Astrocyte of the spinal cord (primary cell): Measurements from ENCODE around the gene RBM26.

Experiments used
- DNase-seq: peaks from one replicate; pipeline ENCODE4 v3.0.0; 2011; ENCODE audit warnings: low read depth, low spot score
- H3K4me3 ChIP-seq: 2 replicates; pipeline ENCODE4 v1.5.1; 2011; ENCODE audit warnings: low read depth, mild to moderate bottlenecking, low read length, moderate library complexity
- CTCF ChIP-seq: IDR thresholded peaks from 2 replicates; pipeline ENCODE4 v1.5.1; 2012; ENCODE audit warnings: low read depth, mild to moderate bottlenecking, low read length, inconsistent platforms
- in situ Hi-C: cut with HindIII; loops from 2 replicates; pipeline ENCODE4 v1.10.0; 2017; ENCODE audit warnings: low sequenced_read_pairs

RBM26 gene

GRCh38 chr13:79384022-79384610 is 21.9 kb downstream of the RBM26 start:
- DNase-seq = no peak
- H3K4me3 ChIP-seq = no peak overlapping the region
- no peak for TF ChIP-seq CTCF
- in situ Hi-C loops = no loop called here

GRCh38 chr13:79382545-79383275 is 23.3 kb downstream of the RBM26 start:
- TF ChIP-seq CTCF = no peak
- DNase-seq = no peak
- in situ Hi-C loops = no loop called here
- no peak overlapping the region for H3K4me3 ChIP-seq

GRCh38 chr13:79380997-79381396 is 25.1 kb downstream of the RBM26 start:
- H3K4me3 ChIP-seq = no peak overlapping the region
- no peak for DNase-seq
- in situ Hi-C loops = no loop called here
- TF ChIP-seq CTCF = no peak

GRCh38 chr13:79379274-79379673 is 26.8 kb downstream of the RBM26 start:
- no peak for TF ChIP-seq CTCF
- no peak overlapping the region for H3K4me3 ChIP-seq
- no peak for DNase-seq
- in situ Hi-C loops = no loop called here

DNA sequence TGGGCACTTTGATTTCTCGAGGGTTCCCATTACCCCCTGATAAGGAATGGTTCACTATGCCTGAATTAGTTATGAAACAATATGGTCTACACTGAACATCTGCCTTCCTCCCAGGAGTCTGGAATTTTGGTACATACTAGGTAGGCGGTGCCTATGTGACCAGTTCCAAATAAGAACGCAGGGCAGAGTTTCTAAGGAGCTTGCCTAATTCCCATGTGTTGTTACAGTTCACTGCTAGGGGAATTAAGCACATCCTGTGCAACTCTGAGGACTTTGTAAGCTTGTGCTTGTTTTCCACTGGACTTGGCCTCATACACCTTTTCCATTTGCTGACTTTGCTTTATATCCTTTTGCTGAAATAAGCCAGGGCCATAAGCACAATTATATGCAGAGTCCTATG is 29.2 kb downstream of the RBM26 start:
- TF ChIP-seq CTCF = no peak
- no peak overlapping the region for H3K4me3 ChIP-seq
- no peak for DNase-seq
- in situ Hi-C loops = no loop called here

DNA sequence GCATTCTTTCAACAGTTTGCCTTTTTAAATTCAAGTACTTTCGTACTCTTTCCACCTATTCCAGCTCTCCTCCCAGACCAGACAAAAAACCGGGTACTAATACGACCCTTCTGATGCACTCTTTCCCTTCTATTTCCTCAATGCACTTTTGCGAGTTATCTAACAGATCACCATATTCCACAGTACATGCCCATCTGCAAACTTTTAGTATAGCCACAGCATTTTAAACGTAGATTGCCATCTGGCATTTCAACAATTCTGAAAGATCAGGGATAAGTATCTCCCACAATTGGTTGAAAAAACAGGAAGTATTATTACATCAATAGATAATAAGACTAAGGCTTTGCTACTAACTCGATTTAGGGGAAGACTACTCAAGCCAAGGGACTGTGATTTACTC is 31.5 kb downstream of the RBM26 start:
- in situ Hi-C loops = no loop called here

More for the DNA sequence above, 31.5 kb downstream of the RBM26 start:
- TF ChIP-seq CTCF = no peak
- no peak for DNase-seq
- no peak overlapping the region for H3K4me3 ChIP-seq
